HFFc6 (cell line): ENCODE measurements around the gene TACC2. TPM values are rescaled to one million over a fixed set of nuclear protein-coding genes. Genes with fewer than 3 reads are reported as not detected.
A peak's percentile ranks its signal among the peaks of the same experiment; 100 is the strongest.

ENCODE experiments used
- DNase-seq: peaks from one replicate; pipeline ENCODE4 v3.0.0-alpha.2; 2018
- H3K27ac Mint-ChIP-seq: 2 replicates; pipeline ENCODE4 v1.8.0; 2020; ENCODE audit warnings: mild to moderate bottlenecking, mixed read lengths
- H3K27me3 Mint-ChIP-seq: 2 replicates; pipeline ENCODE4 v1.8.0; 2021; ENCODE audit warnings: mild to moderate bottlenecking, moderate library complexity, mixed read lengths; ENCODE audit not compliant: insufficient read depth
- H3K36me3 Mint-ChIP-seq: 2 replicates; pipeline ENCODE4 v1.8.0; 2021; ENCODE audit warnings: low read depth, mixed read lengths
- H3K4me1 Mint-ChIP-seq: 2 replicates; pipeline ENCODE4 v1.8.0; 2020; ENCODE audit warnings: low read depth, mixed read lengths
- H3K4me3 Mint-ChIP-seq: 2 replicates; pipeline ENCODE4 v1.8.0; 2020; ENCODE audit warnings: mild to moderate bottlenecking, moderate library complexity, mixed read lengths
- H3K9me3 Mint-ChIP-seq: 2 replicates; pipeline ENCODE4 v1.8.0; 2020; ENCODE audit warnings: mild to moderate bottlenecking, mixed read lengths
- CTCF ChIP-seq: fragments of 200-600 bp; sonication (generic); IDR thresholded peaks from 2 replicates; pipeline ENCODE4 v1.5.0; 2021; ENCODE audit warnings: antibody characterized with exemption, mild to moderate bottlenecking
- total RNA-seq, 6 experiments: library from RNA; stranded (reverse); fragmentation: NEBNext Ultra II Directional; extraction: Animal tissue kit (Norgen Biotek cat#: 25700); gene quantifications; 2 replicates in 1 of 6; 3 replicates in 5 of 6; pipeline ENCODE4 v1.2.3, GENCODE V29; 2021

TACC2 gene
- total RNA-seq, 6 experiments from 2014 or later: 15.9 to 19.5 (median 17.5) TPM

DNA sequence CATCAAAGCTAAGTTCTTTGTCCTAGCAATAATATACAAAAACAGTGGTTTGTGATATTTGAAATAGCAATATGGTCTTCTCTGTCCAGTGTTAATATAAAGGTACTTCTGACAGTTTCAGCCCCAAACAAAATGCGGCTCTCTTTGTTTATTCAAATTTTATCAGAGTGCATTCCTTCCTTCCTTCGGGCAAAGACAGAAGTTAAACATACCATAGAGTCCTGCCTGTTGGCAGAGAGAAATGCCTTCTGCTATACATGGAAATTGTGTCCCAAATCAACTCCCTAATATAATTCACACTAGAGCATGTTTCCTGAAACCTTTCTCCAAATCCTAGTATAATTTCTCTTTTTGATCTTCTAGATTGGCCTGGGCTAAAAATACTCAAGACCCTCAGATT lies 39.9 kb upstream of the TACC2 start:
- H3K36me3 Mint-ChIP-seq: no peaks in the 10 kb centered on the region
- no peaks in the 10 kb centered on the region for H3K4me1 Mint-ChIP-seq
- no peak overlapping the region for H3K4me3 Mint-ChIP-seq
- no peak overlapping the region for H3K27ac Mint-ChIP-seq
- TF ChIP-seq CTCF: no peak
- DNase-seq: no peak
- no peaks in the 10 kb centered on the region for H3K9me3 Mint-ChIP-seq
- no peaks in the 10 kb centered on the region; the same call in 1 of the 2 replicates for H3K27me3 Mint-ChIP-seq

GRCh38 chr10:121949451-121949850 lies 39.5 kb upstream of the TACC2 start:
- Mint-ChIP-seq H3K4me3 (no peak overlapping the region), H3K27ac (no peak overlapping the region), H3K9me3 (no peaks in the 10 kb centered on the region), H3K36me3 (no peaks in the 10 kb centered on the region), H3K27me3 (no peaks in the 10 kb centered on the region; the same call in 1 of the 2 replicates), H3K4me1 (no peaks in the 10 kb centered on the region)
- no peak for TF ChIP-seq CTCF
- no peak for DNase-seq

DNA sequence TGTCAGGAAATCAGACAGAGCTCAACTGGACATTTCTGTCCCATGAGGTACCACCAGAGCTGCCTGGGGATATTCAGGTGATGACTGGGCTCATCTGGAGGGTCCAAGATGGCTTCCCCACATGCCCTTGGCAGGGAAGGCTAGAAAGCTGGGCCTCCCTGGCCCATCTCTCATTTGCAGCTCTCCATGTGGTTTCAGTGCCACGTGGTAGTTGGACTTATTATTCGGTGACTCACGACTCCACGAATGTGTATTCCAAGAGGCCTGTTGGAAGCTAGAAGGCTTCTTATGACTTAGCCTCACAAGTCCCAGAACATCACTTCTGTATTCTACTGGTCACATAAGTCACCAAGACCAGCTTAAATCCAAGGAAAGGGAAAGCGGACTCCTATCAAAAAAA lies 36.7 kb upstream of the TACC2 start:
- Mint-ChIP-seq H3K27me3 (peaks cover 1% of the 10 kb centered on the region; the same call in 1 of the 2 replicates), H3K4me1 (peaks cover 18% of the 10 kb centered on the region), H3K4me3 (no peak overlapping the region), H3K9me3 (no peaks in the 10 kb centered on the region), H3K27ac (no peak overlapping the region), H3K36me3 (peaks cover 14% of the 10 kb centered on the region)
- DNase-seq: no peak
- TF ChIP-seq CTCF: no peak

DNA sequence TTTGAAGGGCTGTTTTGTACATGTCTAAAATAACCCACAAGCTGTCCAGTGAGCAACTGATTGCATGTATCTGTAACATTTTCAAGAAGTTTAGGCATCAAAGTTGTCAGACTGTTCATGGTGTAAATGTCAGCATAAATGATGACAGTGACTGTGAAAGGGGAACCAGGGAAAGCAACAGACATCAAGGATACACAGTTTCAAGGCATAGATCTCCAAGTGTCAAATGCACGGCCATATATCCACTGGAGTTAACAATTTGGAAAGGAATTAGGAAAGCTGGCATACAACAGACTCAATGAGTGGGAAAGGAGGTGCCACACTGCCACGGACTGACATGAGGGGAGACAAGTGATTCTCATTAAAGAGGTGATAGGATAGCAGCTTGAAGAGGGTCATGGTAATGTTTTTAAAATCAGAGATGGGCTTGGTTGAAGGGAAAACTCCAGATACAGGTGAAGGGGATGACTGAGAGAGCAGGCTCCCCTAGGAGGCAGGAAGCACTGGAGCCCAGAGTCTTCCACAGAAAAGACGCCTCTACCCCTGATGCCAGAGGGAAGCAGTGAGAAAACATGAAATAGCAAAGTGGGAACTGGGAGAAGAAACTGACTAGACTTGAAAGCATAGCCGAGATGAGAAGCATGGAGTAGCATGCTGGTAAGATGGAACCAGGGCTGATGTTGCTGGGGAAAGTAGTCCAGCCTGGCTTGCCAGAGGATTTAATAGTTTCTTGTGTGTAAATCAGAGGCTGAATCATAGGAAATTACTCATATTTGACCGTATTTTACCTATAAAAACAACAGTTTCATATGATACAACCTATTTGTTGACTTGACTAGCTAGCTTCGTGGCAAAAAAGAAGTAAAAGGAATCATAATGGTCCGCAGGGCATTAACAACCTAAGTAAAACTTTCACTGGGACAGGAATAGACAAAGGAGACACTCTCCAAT lies 32.6 kb upstream of the TACC2 start:
- Mint-ChIP-seq H3K4me3 (peak overlapping the region; percentile 66), H3K27me3 (peaks cover 1% of the 10 kb centered on the region; the same call in 1 of the 2 replicates), H3K9me3 (no peaks in the 10 kb centered on the region), H3K27ac (peak overlapping the region; percentile 86), H3K4me1 (peaks cover 18% of the 10 kb centered on the region), H3K36me3 (peaks cover 20% of the 10 kb centered on the region)
- peak; percentile 65 for DNase-seq
- TF ChIP-seq CTCF: no peak

DNA sequence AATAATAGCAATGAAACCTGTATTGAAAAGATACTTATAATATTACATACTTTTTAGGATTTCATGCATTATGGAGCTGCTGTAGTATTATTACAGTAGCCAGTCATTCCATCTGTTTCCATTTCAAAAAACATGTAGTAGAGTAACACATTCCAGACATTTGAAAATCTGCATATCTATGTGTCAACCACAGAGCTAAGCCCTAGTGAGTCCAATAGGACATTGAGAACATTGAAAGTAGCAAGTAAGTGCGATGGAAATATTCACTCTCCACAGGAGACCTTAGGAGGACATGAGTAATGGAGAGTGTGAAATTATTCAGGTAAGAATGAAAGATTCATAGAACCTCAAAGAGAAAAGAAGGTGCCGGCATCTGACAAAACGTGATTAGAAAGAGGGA lies 29.3 kb upstream of the TACC2 start:
- no peak for TF ChIP-seq CTCF
- Mint-ChIP-seq H3K27me3 (peaks cover 1% of the 10 kb centered on the region; the same call in 1 of the 2 replicates), H3K9me3 (no peaks in the 10 kb centered on the region), H3K36me3 (peaks cover 20% of the 10 kb centered on the region), H3K27ac (no peak overlapping the region), H3K4me1 (peaks cover 18% of the 10 kb centered on the region), H3K4me3 (no peak overlapping the region)
- no peak for DNase-seq
